GM21526 (cell line): ENCODE measurements around the gene R3HDM2.
"Not testable (repeated sequence)": the region's sequence is repeated elsewhere in the genome, so short reads cannot be mapped to it uniquely, and the experiment has no call there.

Experiments
- ATAC-seq: cut with Tn5 transposase; IDR thresholded peaks from one replicate; pipeline ENCODE4 v1.9.1; 2021; ENCODE audit warnings: moderate library complexity; ENCODE audit not compliant: unreplicated experiment, low FRiP score

The R3HDM2 gene

DNA sequence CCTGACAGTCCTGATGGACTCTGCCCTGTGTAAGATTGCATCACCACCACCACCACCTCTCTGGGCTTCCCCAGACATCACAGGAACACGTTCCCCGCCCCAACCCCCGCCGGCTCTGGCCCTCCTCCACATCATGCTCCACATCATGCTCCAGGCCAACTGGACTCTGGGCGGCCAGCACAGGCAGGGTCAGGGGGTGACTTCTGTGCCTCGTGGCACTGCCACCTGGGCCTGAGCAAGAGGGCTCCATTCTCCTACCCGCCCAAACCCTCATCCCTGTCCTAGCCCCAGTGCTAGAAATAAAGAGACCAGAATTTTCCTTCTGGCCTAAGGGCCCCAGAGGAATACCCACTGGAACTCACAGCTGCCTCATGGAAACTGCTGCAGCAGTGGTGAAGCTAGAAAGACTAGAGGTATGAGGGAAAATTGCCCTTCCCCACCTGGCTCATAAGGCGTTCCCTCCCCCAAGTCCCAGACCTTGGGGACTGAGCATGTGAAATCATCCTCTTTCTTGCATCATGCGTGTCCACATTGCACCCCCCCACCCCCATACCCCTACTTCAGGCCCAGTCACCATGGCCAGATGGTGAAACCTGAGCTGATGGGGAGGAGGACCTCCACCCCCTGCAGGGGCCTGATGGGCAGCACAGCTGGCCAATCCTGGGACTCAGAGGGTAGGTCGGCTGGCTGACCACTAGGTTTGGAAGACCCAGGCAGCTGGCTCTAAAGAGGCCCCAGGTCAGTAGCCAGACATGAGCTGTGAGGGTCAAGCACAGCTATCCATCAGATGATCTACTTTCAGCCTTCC lies 23.9 kb upstream of the R3HDM2 start, which contains the start of gene INHBE:
Gene INHBE (plus strand): TSS at position 742 of the 808 bp plus-strand sequence. CDS start 230 bp downstream, outside the sequence.
- ATAC-seq, result no peak

- no peak for ATAC-seq
These were observed 23.3 kb upstream of the R3HDM2 start for GRCh38 chr12:57454213-57454565.

GRCh38 chr12:57452937-57453509 lies 22.2 kb upstream of the R3HDM2 start:
- no peak for ATAC-seq

- no peak for ATAC-seq
These were observed 21.5 kb upstream of the R3HDM2 start for GRCh38 chr12:57452181-57452936.

DNA sequence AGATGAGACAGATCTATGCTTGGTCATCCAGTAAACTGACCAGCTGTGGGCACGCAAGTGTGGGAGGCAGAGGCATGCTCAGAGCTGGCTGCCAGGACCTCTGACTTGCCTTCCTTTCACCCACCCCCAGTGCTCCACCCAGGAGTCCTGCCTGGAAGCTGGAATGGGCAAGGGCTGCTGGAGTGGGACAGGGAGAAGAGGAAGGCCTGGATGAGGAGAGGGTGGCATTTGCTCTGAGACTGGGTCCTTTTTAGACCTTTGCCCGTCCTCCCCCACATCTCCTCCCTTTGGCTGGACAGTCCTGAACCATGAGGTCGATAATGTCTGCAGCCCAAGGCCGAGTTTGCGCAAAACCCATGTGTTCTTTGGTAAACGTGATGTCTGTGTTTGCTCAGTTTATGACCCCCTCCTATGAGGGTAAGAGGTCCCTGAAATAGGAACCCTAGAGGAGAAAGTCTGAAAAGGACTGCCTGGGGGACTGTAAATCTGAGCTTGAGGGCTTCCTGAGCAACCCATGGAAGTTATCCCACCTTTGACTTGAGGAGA lies 20.5 kb upstream of the R3HDM2 start:
- ATAC-seq, result no peak

DNA sequence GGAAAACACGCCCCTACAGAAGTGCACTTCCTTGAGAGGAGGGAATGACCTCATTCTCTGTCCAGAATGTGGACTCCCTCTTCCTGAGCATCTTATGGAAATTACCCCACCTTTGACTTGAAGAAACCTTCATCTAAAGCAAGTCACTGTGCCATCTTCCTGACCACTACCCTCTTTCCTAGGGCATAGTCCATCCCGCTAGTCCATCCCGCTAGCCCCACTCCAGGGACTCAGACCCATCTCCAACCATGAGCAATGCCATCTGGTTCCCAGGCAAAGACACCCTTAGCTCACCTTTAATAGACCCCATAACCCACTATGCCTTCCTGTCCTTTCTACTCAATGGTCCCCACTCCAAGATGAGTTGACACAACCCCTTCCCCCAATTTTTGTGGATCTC lies 19.2 kb upstream of the R3HDM2 start:
- no peak for ATAC-seq

DNA sequence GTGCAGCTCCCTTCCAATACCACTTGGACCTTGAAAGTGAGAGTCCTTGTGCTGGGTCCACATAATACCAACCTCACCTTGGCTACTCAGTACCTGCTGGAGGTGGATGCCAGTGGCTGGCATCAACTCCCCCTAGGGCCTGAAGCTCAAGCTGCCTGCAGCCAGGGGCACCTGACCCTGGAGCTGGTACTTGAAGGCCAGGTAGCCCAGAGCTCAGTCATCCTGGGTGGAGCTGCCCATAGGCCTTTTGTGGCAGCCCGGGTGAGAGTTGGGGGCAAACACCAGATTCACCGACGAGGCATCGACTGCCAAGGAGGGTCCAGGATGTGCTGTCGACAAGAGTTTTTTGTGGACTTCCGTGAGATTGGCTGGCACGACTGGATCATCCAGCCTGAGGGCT lies 18.5 kb upstream of the R3HDM2 start:
- no peak for ATAC-seq

DNA sequence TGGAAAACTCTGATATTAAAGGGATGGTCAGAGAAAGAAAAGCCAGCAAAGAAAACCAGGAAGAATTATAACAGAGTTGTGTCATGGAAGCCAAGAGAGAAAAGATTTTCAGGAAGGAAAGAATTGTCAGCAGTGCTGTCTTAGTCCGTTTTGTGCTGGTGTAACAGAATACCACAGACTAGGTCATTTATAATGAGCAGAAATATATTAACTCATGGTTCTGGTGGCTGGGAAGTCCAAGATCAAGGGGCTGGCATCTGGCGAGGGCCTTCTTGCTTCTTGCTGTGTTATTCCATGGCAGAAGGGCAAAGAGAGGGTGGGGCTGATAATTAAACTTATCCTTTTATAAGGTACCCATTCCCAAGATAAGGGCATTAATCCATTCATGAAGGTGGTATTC lies 17.8 kb upstream of the R3HDM2 start:
- ATAC-seq, result no peak

GRCh38 chr12:57446292-57446960 lies 15.6 kb upstream of the R3HDM2 start:
- no peak for ATAC-seq

GRCh38 chr12:57444744-57445143 lies 13.9 kb upstream of the R3HDM2 start:
- no peak for ATAC-seq

- not testable (repeated sequence) for ATAC-seq
These were observed 13.5 kb upstream of the R3HDM2 start for GRCh38 chr12:57444337-57444736.

GRCh38 chr12:57441846-57442427 lies 11.1 kb upstream of the R3HDM2 start:
- ATAC-seq, result no peak

DNA sequence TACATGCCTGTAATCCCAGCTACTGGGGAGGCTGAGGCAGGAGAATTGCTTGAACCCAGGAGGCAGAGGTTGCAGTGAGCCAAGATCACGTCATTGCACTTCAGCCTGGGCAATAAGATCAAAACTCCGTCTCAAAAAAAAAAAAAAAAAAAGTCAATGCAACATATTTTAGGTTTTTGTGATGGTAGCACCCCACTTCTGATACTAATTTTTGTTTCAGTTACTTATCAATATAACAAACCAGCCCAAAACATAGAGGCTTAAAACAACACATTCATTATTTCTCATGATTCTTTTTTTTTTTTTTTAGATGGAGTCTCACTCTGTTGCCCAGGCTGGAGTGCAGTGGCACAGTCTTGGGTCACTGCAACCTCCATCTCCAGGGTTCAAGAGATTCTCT lies 10.6 kb upstream of the R3HDM2 start:
- ATAC-seq, result not testable (repeated sequence)

GRCh38 chr12:57439762-57440266 lies 9.0 kb upstream of the R3HDM2 start:
- ATAC-seq, result no peak

- ATAC-seq, result no peak
These were observed 7.6 kb upstream of the R3HDM2 start for GRCh38 chr12:57438400-57438799.

DNA sequence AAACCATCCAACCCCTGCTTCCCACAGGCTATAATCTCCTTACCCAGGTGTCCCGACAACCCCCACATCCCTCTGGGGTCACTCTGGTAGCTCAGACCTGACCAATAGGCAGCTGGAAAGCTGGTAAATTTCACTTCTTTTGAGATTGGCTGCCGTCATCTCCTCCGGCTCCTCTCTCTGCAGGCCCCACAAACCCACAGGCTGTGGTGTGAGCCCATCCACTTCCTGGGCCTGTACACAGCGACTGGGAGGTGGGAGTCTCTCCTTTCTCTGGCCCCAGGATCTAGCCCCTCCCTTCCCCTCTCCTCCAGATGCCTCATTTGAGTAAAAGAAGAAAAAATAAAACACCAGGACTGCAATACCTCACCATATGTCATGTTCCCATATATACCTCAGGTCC lies 4.5 kb upstream of the R3HDM2 start:
- ATAC-seq, result no peak

DNA sequence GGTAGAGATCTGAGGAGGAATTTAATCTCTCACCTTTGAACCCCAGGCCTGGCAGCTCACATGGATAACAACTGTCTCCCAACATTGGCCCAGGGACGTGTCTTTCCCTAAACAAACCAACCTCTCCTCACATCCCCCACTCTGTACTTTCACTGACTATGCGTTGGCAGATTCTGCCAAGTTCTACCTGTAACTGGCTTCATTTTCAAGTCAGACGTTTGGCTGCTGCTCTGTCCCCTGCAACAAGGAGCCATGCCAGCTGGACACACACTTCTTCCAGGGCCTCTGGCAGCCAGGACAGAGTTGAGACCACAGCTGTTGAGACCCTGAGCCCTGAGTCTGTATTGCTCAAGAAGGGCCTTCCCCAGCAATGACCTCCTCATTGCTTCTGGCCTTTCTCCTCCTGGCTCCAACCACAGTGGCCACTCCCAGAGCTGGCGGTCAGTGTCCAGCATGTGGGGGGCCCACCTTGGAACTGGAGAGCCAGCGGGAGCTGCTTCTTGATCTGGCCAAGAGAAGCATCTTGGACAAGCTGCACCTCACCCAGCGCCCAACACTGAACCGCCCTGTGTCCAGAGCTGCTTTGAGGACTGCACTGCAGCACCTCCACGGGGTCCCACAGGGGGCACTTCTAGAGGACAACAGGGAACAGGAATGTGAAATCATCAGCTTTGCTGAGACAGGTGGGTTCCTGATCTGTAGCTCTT lies 3.8 kb upstream of the R3HDM2 start, which contains the start of gene INHBC:
Gene INHBC (plus strand): TSS at position 268 of the 707 bp plus-strand sequence. CDS start 103 bp downstream, at position 371.
- no peak for ATAC-seq

GRCh38 chr12:57433370-57433769 lies 2.5 kb upstream of the R3HDM2 start:
- ATAC-seq, result no peak

DNA sequence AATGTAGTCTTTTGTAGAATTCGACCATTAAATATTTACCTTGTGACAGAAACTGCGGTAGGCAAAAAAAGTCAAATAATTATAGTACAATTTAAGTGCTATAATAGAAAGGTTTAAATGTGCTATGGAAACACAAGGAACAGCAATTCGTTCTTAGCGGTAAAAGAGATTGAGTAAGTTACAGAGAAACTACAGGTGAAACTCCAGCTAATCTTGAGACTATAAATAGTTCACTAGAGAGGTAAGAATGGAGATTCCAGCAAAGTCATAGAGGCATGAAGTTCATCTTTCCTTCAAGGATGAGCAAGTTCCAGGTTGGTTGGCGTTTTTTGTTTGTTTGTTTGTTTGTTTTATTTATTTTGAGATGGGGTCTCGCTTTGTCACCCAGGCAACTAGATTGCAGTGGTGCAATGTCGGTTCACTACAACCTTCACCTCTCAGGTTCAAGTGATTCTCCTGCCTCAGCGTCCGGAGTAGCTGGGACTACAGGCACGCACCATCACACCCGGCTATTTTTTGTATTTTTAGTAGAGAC lies 878 bp upstream of the R3HDM2 start:
- ATAC-seq, result no peak
